ENCODE measurements around the gene LRRC3B. TPM values are rescaled to one million over a fixed set of nuclear protein-coding genes. Genes with fewer than 3 reads are reported as not detected.

The LRRC3B gene, protein sequence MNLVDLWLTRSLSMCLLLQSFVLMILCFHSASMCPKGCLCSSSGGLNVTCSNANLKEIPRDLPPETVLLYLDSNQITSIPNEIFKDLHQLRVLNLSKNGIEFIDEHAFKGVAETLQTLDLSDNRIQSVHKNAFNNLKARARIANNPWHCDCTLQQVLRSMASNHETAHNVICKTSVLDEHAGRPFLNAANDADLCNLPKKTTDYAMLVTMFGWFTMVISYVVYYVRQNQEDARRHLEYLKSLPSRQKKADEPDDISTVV
- total RNA-seq, result 11.0 TPM
- 10 to 100 TPM in 7 of 8 donors, 1 to 10 TPM in 1; 9.9 to 14.0 (median 11.9) TPM for polyA plus RNA-seq (ENCODE audit: insufficient read depth in 1 of 8, insufficient read length in 8 of 8, low replicate concordance in 1 of 8)
- long read RNA-seq, donor 1, partial matches to known transcripts, result 0 of 1 reads
- long read RNA-seq, donor 1, other reads (novel, unspliced or antisense), result 0 of 1 reads
- long read RNA-seq, donor 2, partial matches to known transcripts, result 0 of 2 reads
- long read RNA-seq, donor 2, other reads (novel, unspliced or antisense), result 0 of 2 reads
- long read RNA-seq, donor 3, transcript LRRC3B-201 (2 exons, 1,696 nt), result major isoform, 9 of 10 reads
- long read RNA-seq, donor 3, partial matches to known transcripts, result 0 of 10 reads
- long read RNA-seq, donor 3, other reads (novel, unspliced or antisense), result 0 of 10 reads
- long read RNA-seq, donor 4, partial matches to known transcripts, result 0 of 4 reads
- long read RNA-seq, donor 4, other reads (novel, unspliced or antisense), result 0 of 4 reads
- long read RNA-seq, donor 5, transcript LRRC3B-201 (2 exons, 1,696 nt), result major isoform, 12 of 12 reads
- long read RNA-seq, donor 5, partial matches to known transcripts, result 0 of 12 reads
- long read RNA-seq, donor 5, other reads (novel, unspliced or antisense), result 0 of 12 reads
- long read RNA-seq, donor 6, partial matches to known transcripts, result 6 of 10 reads
- long read RNA-seq, donor 6, other reads (novel, unspliced or antisense), result 0 of 10 reads
- long read RNA-seq, donor 7, transcript LRRC3B-201 (2 exons, 1,696 nt), result major isoform, 5 of 5 reads
- long read RNA-seq, donor 7, partial matches to known transcripts, result 0 of 5 reads
- long read RNA-seq, donor 7, other reads (novel, unspliced or antisense), result 0 of 5 reads
- long read RNA-seq, donor 8, partial matches to known transcripts, result 0 of 3 reads
- long read RNA-seq, donor 8, other reads (novel, unspliced or antisense), result 0 of 3 reads
- long read RNA-seq, donor 9, transcript LRRC3B-201 (2 exons, 1,696 nt), result major isoform, 5 of 5 reads
- long read RNA-seq, donor 9, partial matches to known transcripts, result 0 of 5 reads
- long read RNA-seq, donor 9, other reads (novel, unspliced or antisense), result 0 of 5 reads
- long read RNA-seq, donor 10, transcript LRRC3B-201 (2 exons, 1,696 nt), result major isoform, 6 of 11 reads
- long read RNA-seq, donor 10, partial matches to known transcripts, result 5 of 11 reads
- long read RNA-seq, donor 10, other reads (novel, unspliced or antisense), result 0 of 11 reads
- long read RNA-seq, donor 11, transcript LRRC3B-201 (2 exons, 1,696 nt), result major isoform, 6 of 6 reads
- long read RNA-seq, donor 11, partial matches to known transcripts, result 0 of 6 reads
- long read RNA-seq, donor 11, other reads (novel, unspliced or antisense), result 0 of 6 reads

DNA sequence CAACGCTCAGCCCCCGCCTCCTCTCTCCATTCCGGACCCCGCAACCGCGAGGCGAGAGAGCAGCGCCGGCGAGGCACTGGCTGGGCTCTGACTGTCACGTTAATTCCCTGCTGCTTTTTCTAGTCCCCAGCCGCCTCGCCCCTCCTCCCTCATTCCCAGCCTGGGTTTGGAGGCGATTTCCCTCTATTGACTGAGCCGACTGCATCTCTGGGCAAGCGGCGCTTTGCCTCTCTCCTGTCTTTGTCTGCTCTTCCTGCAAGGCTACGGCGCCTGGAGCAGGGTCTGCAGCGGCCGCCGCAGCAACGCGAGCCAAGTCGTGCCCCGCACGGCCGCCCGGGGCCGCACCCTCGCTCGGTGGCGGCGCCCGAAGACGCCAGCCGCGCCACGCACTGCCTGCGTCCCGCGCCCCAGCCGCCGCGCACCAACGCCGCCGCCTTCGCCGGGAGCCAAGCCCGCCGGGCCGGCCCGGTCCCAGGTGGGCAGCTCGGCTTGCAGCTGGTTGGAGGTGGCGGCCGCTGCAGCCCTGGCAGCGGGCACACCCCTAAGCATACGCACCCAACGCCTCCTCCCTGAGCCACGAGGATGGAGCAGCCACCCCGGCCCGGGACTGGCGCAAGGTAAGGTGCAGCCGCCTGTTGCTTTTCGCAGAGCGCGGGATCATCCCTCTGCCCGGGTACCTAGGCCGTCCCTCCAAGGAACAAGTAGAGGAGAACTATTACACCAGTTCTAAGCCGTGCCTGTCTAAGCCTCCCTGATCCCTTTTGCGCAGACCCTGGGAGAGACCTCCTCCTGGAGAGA lies at the start of gene LRRC3B:
Gene LRRC3B, plus strand, starts transcription at position 152 of the 798 bp plus-strand sequence. CDS start 86,901 bp downstream, outside the sequence.
- Histone ChIP-seq H3K27me3 (ENCODE audit: control insufficient read depth, insufficient read depth, low read length) (peaks cover 18% of the 10 kb centered on the region), H3K27ac (ENCODE audit: low read length) (peak within 1 kb of the TSS; percentile 45), H3K9me3 (replicated peaks; ENCODE audit: control insufficient read depth, low read depth, low read length) (no peaks in the 10 kb centered on the region), H3K4me3 (ENCODE audit: low read length) (peak within 1 kb of the TSS; percentile 66), H3K4me1 (ENCODE audit: control insufficient read depth, insufficient read depth, low read length) (peaks cover 18% of the 10 kb centered on the region), H3K36me3 (ENCODE audit: control insufficient read depth, insufficient read depth, low read length) (peaks cover 2% of the 10 kb centered on the region)
- under 1% methylated on average over 58 of the region's 72 CpGs for WGBS (ENCODE audit: insufficient coverage)
- peak; percentile 68 for DNase-seq

DNA sequence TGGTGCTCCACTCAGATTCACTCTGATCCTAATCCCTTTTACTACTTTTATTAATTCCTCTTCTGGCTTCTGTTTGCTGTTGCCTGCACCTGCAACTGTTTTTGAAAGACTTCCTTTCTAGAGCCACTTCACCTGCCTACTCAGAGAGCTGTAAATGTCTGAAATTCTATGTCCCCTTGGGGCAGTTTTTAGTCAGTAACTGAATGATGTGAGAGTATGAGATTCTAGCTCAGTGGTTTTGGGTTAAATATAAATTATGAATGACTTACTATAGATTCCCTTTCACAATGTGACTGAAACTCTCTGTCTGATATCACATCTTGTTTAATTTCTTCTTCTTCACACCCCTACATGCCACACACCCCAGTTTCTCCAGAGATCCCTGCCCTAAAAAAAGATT lies 47.8 kb upstream of the LRRC3B start:
- Histone ChIP-seq H3K36me3 (ENCODE audit: control insufficient read depth, insufficient read depth, low read length) (no peaks in the 10 kb centered on the region), H3K27me3 (ENCODE audit: control insufficient read depth, insufficient read depth, low read length) (no peaks in the 10 kb centered on the region), H3K27ac (ENCODE audit: low read length) (no peak overlapping the region), H3K4me1 (ENCODE audit: control insufficient read depth, insufficient read depth, low read length) (no peaks in the 10 kb centered on the region), H3K4me3 (ENCODE audit: low read length) (no peak overlapping the region), H3K9me3 (replicated peaks; ENCODE audit: control insufficient read depth, low read depth, low read length) (no peaks in the 10 kb centered on the region)
- no peak for DNase-seq

DNA sequence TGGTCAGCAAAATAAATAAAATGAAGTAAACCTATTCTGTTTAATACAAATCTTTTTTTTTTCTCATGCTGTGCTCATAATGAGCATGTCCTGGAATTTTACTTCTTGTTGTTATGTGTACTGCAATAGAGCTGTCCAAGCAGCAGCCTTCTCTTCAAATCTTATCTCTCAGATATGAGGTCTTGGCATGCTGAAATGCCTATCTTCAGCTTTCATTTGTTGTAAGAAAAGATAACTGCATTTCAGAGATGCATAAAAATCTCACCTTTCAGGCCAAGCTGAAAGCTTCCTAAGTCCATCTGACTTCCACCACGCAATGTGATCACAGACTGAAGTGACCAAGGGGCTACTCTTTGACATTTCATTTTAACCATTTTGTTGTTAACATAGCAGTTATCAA lies 43.5 kb upstream of the LRRC3B start:
- H3K27ac ChIP-seq (ENCODE audit: low read length), result no peak overlapping the region
- no peaks in the 10 kb centered on the region for H3K4me1 ChIP-seq (ENCODE audit: control insufficient read depth, insufficient read depth, low read length)
- H3K9me3 ChIP-seq (replicated peaks; ENCODE audit: control insufficient read depth, low read depth, low read length), result no peaks in the 10 kb centered on the region
- H3K36me3 ChIP-seq (ENCODE audit: control insufficient read depth, insufficient read depth, low read length), result no peaks in the 10 kb centered on the region
- no peak for DNase-seq
- no peaks in the 10 kb centered on the region for H3K27me3 ChIP-seq (ENCODE audit: control insufficient read depth, insufficient read depth, low read length)
- H3K4me3 ChIP-seq (ENCODE audit: low read length), result no peak overlapping the region
- 90% methylated on average over 1 of the region's 1 CpG for WGBS (ENCODE audit: insufficient coverage)

DNA sequence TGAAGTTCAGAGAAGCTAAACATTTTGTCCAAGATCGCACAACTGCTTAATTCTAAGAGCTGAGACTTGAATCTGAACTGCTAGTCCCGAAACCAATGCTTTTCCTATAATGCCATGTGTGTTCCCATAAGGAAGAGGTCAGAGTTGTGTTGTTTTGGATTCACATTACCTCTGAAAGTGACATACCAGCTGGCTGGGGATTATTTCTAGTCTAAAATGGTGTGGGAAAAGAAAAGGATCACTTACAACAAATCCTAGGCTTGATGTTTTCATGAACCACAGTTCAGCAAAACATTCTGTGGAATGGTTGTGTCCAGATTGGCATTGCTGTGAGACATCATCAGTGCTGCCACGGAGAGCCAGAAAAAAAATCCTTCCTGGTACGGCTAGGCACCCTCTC lies 35.0 kb upstream of the LRRC3B start:
- WGBS (ENCODE audit: insufficient coverage), result 80% methylated on average over 3 of the region's 4 CpGs
- Histone ChIP-seq H3K27ac (ENCODE audit: low read length) (peak overlapping the region; percentile 63), H3K27me3 (ENCODE audit: control insufficient read depth, insufficient read depth, low read length) (no peaks in the 10 kb centered on the region), H3K36me3 (ENCODE audit: control insufficient read depth, insufficient read depth, low read length) (no peaks in the 10 kb centered on the region), H3K4me1 (ENCODE audit: control insufficient read depth, insufficient read depth, low read length) (peaks cover 22% of the 10 kb centered on the region), H3K4me3 (ENCODE audit: low read length) (no peak overlapping the region), H3K9me3 (replicated peaks; ENCODE audit: control insufficient read depth, low read depth, low read length) (no peaks in the 10 kb centered on the region)
- peak; percentile 57 for DNase-seq

DNA sequence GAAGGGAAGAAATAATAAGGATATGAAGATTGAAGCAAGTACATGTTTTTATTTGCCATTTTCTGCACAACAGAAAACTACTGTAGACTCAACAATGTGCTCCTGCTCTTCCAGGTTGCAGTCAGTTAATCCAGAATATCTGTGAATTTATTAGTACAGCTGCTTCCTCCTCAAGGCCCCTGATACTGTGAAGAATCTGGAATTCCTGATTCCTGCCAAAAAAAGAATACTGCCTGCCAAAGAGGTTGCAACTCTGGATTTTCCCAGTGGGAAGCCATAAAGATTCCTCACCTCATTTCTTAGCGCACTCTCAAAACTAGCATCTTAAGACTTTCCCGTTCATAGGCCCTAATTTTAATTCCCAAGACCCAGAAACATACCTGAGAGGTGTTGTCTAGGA lies 33.6 kb upstream of the LRRC3B start:
- H3K4me1 ChIP-seq (ENCODE audit: control insufficient read depth, insufficient read depth, low read length), result peaks cover 24% of the 10 kb centered on the region
- no CpG with 5 or more reads among the region's 2 CpGs for WGBS (ENCODE audit: insufficient coverage)
- H3K4me3 ChIP-seq (ENCODE audit: low read length), result no peak overlapping the region
- H3K27me3 ChIP-seq (ENCODE audit: control insufficient read depth, insufficient read depth, low read length), result no peaks in the 10 kb centered on the region
- DNase-seq, result peak; percentile 94
- H3K9me3 ChIP-seq (replicated peaks; ENCODE audit: control insufficient read depth, low read depth, low read length), result no peaks in the 10 kb centered on the region
- H3K36me3 ChIP-seq (ENCODE audit: control insufficient read depth, insufficient read depth, low read length), result no peaks in the 10 kb centered on the region
- H3K27ac ChIP-seq (ENCODE audit: low read length), result peak overlapping the region; percentile 15

DNA sequence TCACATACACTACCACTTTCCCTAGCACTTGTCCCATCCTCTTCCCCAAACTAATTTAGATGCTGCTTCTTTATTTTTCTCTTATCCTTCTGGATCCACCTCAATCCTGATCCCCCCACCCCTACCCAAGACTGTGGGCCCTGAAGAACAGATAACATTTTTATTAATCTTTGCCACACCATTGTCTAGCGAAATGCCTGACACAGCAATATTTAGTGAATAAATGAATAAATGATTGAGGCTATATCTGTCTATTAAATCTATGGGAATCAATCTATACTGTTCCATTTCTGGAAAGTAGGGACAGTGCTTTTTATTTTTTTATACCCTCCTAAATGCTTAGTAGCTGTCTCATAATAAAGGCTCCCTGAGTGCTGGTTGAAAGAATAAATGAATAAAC lies 32.9 kb upstream of the LRRC3B start:
- Histone ChIP-seq H3K9me3 (replicated peaks; ENCODE audit: control insufficient read depth, low read depth, low read length) (no peaks in the 10 kb centered on the region), H3K27me3 (ENCODE audit: control insufficient read depth, insufficient read depth, low read length) (no peaks in the 10 kb centered on the region), H3K4me1 (ENCODE audit: control insufficient read depth, insufficient read depth, low read length) (peaks cover 24% of the 10 kb centered on the region), H3K4me3 (ENCODE audit: low read length) (no peak overlapping the region), H3K27ac (ENCODE audit: low read length) (no peak overlapping the region), H3K36me3 (ENCODE audit: control insufficient read depth, insufficient read depth, low read length) (no peaks in the 10 kb centered on the region)
- WGBS (ENCODE audit: insufficient coverage), result no CpG with 5 or more reads among the region's 1 CpG
- no peak for DNase-seq

DNA sequence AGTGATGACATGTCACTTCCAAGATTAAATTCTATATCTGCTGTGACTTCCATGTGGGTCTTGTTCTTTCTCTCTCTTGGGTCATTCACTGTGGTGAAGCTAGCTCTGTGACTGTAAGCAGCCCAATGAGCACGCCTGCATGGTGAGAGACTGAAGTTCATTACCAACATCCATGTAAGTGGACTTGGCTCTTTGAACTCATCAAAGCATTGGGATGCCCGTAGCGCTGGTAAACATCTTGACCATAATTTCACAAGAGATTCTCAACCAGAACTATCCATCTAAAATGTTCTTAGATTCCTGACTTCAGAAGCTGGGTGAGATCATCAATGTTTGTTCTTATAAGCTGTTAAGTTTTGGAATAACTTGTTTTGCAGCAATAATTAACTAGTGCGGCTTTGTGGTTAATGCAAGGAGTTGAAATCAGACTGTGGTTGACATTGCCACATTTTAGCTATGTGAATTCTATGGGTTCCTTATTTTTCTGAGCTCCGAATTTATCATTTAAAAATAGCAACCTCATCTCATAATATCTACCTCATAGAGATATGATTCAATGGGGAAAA lies 31.6 kb upstream of the LRRC3B start:
- Histone ChIP-seq H3K27ac (ENCODE audit: low read length) (no peak overlapping the region), H3K36me3 (ENCODE audit: control insufficient read depth, insufficient read depth, low read length) (no peaks in the 10 kb centered on the region), H3K4me3 (ENCODE audit: low read length) (no peak overlapping the region), H3K27me3 (ENCODE audit: control insufficient read depth, insufficient read depth, low read length) (no peaks in the 10 kb centered on the region), H3K4me1 (ENCODE audit: control insufficient read depth, insufficient read depth, low read length) (peaks cover 24% of the 10 kb centered on the region), H3K9me3 (replicated peaks; ENCODE audit: control insufficient read depth, low read depth, low read length) (no peaks in the 10 kb centered on the region)
- DNase-seq, result no peak
- 92% methylated on average over 2 of the region's 5 CpGs for WGBS (ENCODE audit: insufficient coverage)

DNA sequence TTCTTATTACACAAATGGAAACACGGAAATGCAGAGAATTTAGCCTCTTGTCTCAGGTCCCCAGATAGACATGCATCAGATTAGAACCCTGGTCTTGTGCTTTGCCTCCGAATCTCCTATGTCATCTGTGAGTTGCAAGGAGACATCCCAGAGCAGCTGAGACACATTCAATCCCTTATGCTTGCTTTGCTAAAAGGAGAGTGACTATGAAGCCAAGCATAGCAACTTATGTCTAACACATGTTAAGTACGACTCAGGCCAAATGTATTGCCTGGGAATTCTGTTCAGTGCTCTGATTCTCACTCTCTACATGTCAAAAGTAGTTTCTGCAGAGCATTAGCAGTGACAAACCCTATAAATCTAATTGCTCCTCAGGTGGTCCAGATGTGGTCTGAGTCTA lies 30.6 kb upstream of the LRRC3B start:
- peaks cover 24% of the 10 kb centered on the region for H3K4me1 ChIP-seq (ENCODE audit: control insufficient read depth, insufficient read depth, low read length)
- WGBS (ENCODE audit: insufficient coverage), result 15% methylated on average over 2 of the region's 3 CpGs
- no peak overlapping the region for H3K4me3 ChIP-seq (ENCODE audit: low read length)
- DNase-seq, result peak; percentile 97
- H3K36me3 ChIP-seq (ENCODE audit: control insufficient read depth, insufficient read depth, low read length), result no peaks in the 10 kb centered on the region
- H3K27me3 ChIP-seq (ENCODE audit: control insufficient read depth, insufficient read depth, low read length), result no peaks in the 10 kb centered on the region
- H3K9me3 ChIP-seq (replicated peaks; ENCODE audit: control insufficient read depth, low read depth, low read length), result no peaks in the 10 kb centered on the region
- peak overlapping the region; percentile 57 for H3K27ac ChIP-seq (ENCODE audit: low read length)

DNA sequence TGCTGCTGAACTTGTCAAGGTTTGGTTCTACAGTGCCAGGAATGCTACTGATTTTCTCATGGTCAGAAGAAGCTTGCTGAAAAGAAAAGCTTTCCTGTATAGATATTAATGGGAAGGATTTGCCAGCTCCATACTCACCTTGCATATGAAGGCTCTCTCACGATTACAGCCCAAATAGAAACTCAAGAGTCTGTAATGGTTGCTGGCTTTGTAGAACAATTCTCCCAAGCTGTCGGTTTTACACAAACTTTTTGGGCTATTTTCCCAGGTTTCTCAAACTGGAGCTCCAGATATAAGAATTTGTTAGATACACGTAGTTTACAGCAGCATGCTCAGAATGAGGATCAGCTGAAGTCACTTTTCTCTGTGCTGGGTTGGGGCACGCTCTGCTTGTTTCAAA lies 30.1 kb upstream of the LRRC3B start:
- WGBS (ENCODE audit: insufficient coverage), result 55% methylated on average over 2 of the region's 4 CpGs
- peak overlapping the region; percentile 57 for H3K27ac ChIP-seq (ENCODE audit: low read length)
- H3K36me3 ChIP-seq (ENCODE audit: control insufficient read depth, insufficient read depth, low read length), result no peaks in the 10 kb centered on the region
- H3K27me3 ChIP-seq (ENCODE audit: control insufficient read depth, insufficient read depth, low read length), result no peaks in the 10 kb centered on the region
- no peak overlapping the region for H3K4me3 ChIP-seq (ENCODE audit: low read length)
- DNase-seq, result peak; percentile 89
- no peaks in the 10 kb centered on the region for H3K9me3 ChIP-seq (replicated peaks; ENCODE audit: control insufficient read depth, low read depth, low read length)
- peaks cover 22% of the 10 kb centered on the region for H3K4me1 ChIP-seq (ENCODE audit: control insufficient read depth, insufficient read depth, low read length)
